Measurements from ENCODE around the gene PTPN11.

DNA sequence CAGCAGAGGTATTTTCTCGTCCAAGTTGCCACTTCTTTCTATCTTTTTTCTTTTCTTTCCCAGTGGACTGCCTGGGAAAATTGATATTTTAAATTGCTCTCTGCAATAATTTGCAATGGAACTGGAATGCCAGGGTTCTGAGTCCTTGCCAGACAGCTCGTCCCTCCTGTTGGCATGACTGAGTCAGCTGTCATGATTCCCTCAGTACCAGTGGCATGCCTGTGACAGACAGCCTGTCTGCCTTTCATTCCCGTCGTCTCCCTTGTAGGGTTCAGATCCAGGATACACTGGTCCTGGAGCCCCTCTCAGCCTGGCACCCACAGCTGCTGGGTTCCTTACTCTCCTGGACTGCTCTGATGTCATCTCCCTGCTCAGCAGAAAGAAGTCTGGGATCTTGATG, 84.8 kb downstream of the PTPN11 start:
- TF ChIP-seq POLR2A (IDR thresholded peaks at IDR 0.05) (no peak), POLR2AphosphoS5 (IDR thresholded peaks at IDR 0.05) (no peak), EP300 (IDR thresholded peaks at IDR 0.05) (no peak)
- TF ChIP-seq, protein P1, sequence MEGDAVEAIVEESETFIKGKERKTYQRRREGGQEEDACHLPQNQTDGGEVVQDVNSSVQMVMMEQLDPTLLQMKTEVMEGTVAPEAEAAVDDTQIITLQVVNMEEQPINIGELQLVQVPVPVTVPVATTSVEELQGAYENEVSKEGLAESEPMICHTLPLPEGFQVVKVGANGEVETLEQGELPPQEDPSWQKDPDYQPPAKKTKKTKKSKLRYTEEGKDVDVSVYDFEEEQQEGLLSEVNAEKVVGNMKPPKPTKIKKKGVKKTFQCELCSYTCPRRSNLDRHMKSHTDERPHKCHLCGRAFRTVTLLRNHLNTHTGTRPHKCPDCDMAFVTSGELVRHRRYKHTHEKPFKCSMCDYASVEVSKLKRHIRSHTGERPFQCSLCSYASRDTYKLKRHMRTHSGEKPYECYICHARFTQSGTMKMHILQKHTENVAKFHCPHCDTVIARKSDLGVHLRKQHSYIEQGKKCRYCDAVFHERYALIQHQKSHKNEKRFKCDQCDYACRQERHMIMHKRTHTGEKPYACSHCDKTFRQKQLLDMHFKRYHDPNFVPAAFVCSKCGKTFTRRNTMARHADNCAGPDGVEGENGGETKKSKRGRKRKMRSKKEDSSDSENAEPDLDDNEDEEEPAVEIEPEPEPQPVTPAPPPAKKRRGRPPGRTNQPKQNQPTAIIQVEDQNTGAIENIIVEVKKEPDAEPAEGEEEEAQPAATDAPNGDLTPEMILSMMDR (IDR thresholded peaks at IDR 0.05) = no peak

Measured in stomach (tissue), 4 donors.